ENCODE results near the gene RPE65. TPM values are rescaled to one million over a fixed set of nuclear protein-coding genes. Genes with fewer than 3 reads are reported as not detected.

Gene RPE65
- total and polyA plus RNA-seq, 2 donors (not counting 1 experiment from before 2014, with no cell fraction given) = not detected

DNA sequence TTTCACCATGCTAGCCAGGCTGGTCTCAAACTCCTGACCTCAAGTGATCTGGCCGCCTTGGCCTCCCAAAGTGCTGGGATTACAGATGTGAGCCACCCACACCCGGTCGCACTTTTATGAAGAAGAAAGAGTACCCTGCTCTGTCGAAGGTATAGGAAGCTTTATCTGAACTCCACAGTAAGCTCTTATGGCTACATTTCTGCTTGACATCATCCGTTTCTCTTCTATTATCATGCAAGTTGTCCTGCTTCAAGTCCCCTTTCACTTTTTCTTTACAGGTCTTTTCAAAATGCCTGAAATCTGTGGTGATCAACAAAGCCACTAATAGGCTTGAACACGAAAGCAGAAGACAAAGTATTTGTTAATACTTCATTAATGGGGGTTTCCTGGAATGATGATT lies 4.0 kb downstream of the RPE65 start:
- Histone ChIP-seq H2AFZ (ENCODE audit: insufficient read depth, low read depth, low read length, poor library complexity, severe bottlenecking) (no peak overlapping the region), H3K27ac (ENCODE audit: low read length in 2 of 2) (no peak overlapping the region), H3K36me3 (replicated peaks in 1 of 2; ENCODE audit: control extremely low read depth in 1 of 2, control insufficient read depth in 1 of 2, extremely low read depth in 1 of 2, insufficient read depth in 2 of 2, low read length in 1 of 2) (no peaks in the 10 kb centered on the region), H3K4me1 (ENCODE audit: control insufficient read depth in 2 of 2, insufficient read depth in 2 of 2, low read length in 2 of 2) (no peaks in the 10 kb centered on the region), H4K20me1 (ENCODE audit: control insufficient read depth, insufficient read depth, low read length, poor library complexity, severe bottlenecking) (no peaks in the 10 kb centered on the region), H3K9ac (ENCODE audit: low read length) (no peak overlapping the region), H3K9me3 (ENCODE audit: control extremely low read depth in 1 of 3, control insufficient read depth in 2 of 3, insufficient read depth in 1 of 3, low read length in 2 of 3) (no peaks in the 10 kb centered on the region), H3K27me3 (replicated peaks in 1 of 4; ENCODE audit: control extremely low read depth in 1 of 4, control insufficient read depth in 3 of 4, insufficient read depth in 4 of 4, low read length in 3 of 4) (peaks cover 0 to 4% (median 1%) of the 10 kb centered on the region in 4 experiments), H3K4me2 (replicated peaks; ENCODE audit: low read depth, low read length, poor library complexity, severe bottlenecking) (no peak overlapping the region), H3K79me2 (ENCODE audit: control insufficient read depth, insufficient read depth, low read length) (no peaks in the 10 kb centered on the region), H3K4me3 (ENCODE audit: control extremely low read depth in 1 of 5, extremely low read depth in 1 of 5, insufficient read depth in 1 of 5, low read depth in 2 of 5, low read length in 4 of 5) (no peak overlapping the region)
- 81% methylated on average over 3 of the region's 6 CpGs for WGBS (ENCODE audit: insufficient coverage)
- TF ChIP-seq, protein P1, sequence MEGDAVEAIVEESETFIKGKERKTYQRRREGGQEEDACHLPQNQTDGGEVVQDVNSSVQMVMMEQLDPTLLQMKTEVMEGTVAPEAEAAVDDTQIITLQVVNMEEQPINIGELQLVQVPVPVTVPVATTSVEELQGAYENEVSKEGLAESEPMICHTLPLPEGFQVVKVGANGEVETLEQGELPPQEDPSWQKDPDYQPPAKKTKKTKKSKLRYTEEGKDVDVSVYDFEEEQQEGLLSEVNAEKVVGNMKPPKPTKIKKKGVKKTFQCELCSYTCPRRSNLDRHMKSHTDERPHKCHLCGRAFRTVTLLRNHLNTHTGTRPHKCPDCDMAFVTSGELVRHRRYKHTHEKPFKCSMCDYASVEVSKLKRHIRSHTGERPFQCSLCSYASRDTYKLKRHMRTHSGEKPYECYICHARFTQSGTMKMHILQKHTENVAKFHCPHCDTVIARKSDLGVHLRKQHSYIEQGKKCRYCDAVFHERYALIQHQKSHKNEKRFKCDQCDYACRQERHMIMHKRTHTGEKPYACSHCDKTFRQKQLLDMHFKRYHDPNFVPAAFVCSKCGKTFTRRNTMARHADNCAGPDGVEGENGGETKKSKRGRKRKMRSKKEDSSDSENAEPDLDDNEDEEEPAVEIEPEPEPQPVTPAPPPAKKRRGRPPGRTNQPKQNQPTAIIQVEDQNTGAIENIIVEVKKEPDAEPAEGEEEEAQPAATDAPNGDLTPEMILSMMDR (IDR thresholded peaks at IDR 0.05) = no peak
- TF ChIP-seq EZH2 (IDR thresholded peaks at IDR 0.05; ENCODE audit: borderline replicate concordance, insufficient read depth, low read depth, low read length, poor library complexity, severe bottlenecking) = no peak
- Mint-ChIP-seq H3K9me3 (ENCODE audit: insufficient read depth) (no peaks in the 10 kb centered on the region), H3K4me3 (no peak overlapping the region), H3K27me3 (peaks cover 21% of the 10 kb centered on the region), H3K27ac (no peak overlapping the region), H3K4me1 (no peaks in the 10 kb centered on the region)
- intact Hi-C loops (cut with micrococcal nuclease) = no loop called here
- ChIA-PET POLR2A (no interaction called here), CTCF (interaction anchor here (3.1 kb wide), 1 partner anchor 329 kb away, joined by 19 read pairs; no protein-coding TSS in a partner anchor)
- DNase-seq (no peak), ATAC-seq (ENCODE audit: low read depth) (no peak)

DNA sequence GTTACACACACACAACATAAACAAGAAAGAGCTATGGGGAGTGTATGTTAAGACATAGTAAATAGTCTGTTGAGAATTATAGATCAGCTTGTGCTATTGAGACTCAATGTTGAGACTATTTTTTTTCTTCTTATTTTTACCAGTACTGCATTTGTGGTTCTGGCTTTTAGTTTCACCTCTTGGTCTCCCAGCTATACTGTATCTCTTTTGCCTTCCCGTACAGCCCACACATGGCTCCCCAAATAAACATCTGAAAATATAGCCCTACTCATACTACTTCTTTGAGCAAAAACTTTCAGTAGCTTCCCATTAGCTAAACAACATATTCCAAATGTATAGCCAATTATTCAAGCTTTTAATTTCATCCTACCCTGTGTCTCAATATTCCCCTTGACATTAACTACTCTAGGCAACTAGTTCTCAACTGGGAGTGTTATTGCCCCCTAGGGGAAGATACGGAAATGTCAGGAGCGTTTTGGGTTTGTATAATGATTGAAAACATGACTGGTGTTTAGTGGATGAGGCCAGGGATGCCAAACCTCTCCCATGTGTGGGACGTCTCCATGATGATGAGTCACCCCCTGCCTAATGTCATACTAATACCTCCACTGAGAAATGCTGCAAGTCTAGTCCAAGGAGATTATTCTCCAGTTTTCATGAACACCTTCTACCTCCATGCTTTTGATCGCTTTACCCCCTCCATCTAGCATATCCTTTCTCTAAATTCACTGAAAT lies 6.8 kb downstream of the RPE65 start:
- CTCF ChIA-PET = interaction anchor here (0.7 to 3.8 kb wide), 8 partner anchors 10 to 677 kb away, joined by 3 to 53 read pairs (median 4); no protein-coding TSS in a partner anchor
- no peaks in the 10 kb centered on the region for H3K9me3 ChIP-seq (ENCODE audit: control extremely low read depth in 1 of 3, control insufficient read depth in 2 of 3, insufficient read depth in 1 of 3, low read length in 2 of 3)
- no peak overlapping the region for H3K4me2 ChIP-seq (replicated peaks; ENCODE audit: low read depth, low read length, poor library complexity, severe bottlenecking)
- no peak overlapping the region for H2AFZ ChIP-seq (ENCODE audit: insufficient read depth, low read depth, low read length, poor library complexity, severe bottlenecking)
- no peaks in the 10 kb centered on the region for H3K79me2 ChIP-seq (ENCODE audit: control insufficient read depth, insufficient read depth, low read length)
- H3K4me1 ChIP-seq (ENCODE audit: control insufficient read depth in 2 of 2, insufficient read depth in 2 of 2, low read length in 2 of 2) = no peaks in the 10 kb centered on the region
- Mint-ChIP-seq H3K4me3 (no peak overlapping the region), H3K27me3 (peaks cover 20% of the 10 kb centered on the region), H3K9me3 (ENCODE audit: insufficient read depth) (no peaks in the 10 kb centered on the region), H3K4me1 (peaks cover 5% of the 10 kb centered on the region), H3K27ac (no peak overlapping the region)
- peaks cover 0 to 4% (median 0%) of the 10 kb centered on the region in 4 experiments for H3K27me3 ChIP-seq (replicated peaks in 1 of 4; ENCODE audit: control extremely low read depth in 1 of 4, control insufficient read depth in 3 of 4, insufficient read depth in 4 of 4, low read length in 3 of 4)
- H3K36me3 ChIP-seq (replicated peaks in 1 of 2; ENCODE audit: control extremely low read depth in 1 of 2, control insufficient read depth in 1 of 2, extremely low read depth in 1 of 2, insufficient read depth in 2 of 2, low read length in 1 of 2) = no peaks in the 10 kb centered on the region
- ATAC-seq (ENCODE audit: low read depth) (no peak), DNase-seq (peak; percentile 52)
- H3K9ac ChIP-seq (ENCODE audit: low read length) = no peak overlapping the region
- WGBS (ENCODE audit: insufficient coverage) = 65% methylated on average over 3 of the region's 5 CpGs
- no peak overlapping the region for H3K4me3 ChIP-seq (ENCODE audit: control extremely low read depth in 1 of 5, extremely low read depth in 1 of 5, insufficient read depth in 1 of 5, low read depth in 2 of 5, low read length in 4 of 5)
- intact Hi-C loops (cut with micrococcal nuclease) = loop anchor here (1.0 kb wide), 1 partner anchor 327 kb away; no protein-coding TSS in a partner anchor
- no peaks in the 10 kb centered on the region for H4K20me1 ChIP-seq (ENCODE audit: control insufficient read depth, insufficient read depth, low read length, poor library complexity, severe bottlenecking)
- TF ChIP-seq EZH2 (IDR thresholded peaks at IDR 0.05; ENCODE audit: borderline replicate concordance, insufficient read depth, low read depth, low read length, poor library complexity, severe bottlenecking) = no peak
- TF ChIP-seq, protein P1 (IDR thresholded peaks at IDR 0.05) = peak; percentile 77
- no peak overlapping the region for H3K27ac ChIP-seq (ENCODE audit: low read length in 2 of 2)
- POLR2A ChIA-PET = no interaction called here
